AG08395 (cell line): Measurements from ENCODE around the gene ADCY4.
A peak's percentile ranks its signal among the peaks of the same experiment; 100 is the strongest.

ENCODE experiments used
- DNase-seq: peaks from one replicate; pipeline ENCODE4 v3.0.0; 2012; ENCODE audit warnings: mixed read lengths, low spot score

ADCY4 gene

GRCh38 chr14:24274101-24274543, 60.7 kb downstream of the ADCY4 start:
- no peak for DNase-seq

GRCh38 chr14:24273422-24273998, 61.4 kb downstream of the ADCY4 start:
- no peak for DNase-seq

- no peak for DNase-seq
Observed at GRCh38 chr14:24272467-24272866, 62.4 kb downstream of the ADCY4 start.

GRCh38 chr14:24271834-24272263, 63.0 kb downstream of the ADCY4 start:
- DNase-seq, result no peak

GRCh38 chr14:24271134-24271833, 63.6 kb downstream of the ADCY4 start, which contains the start of gene RABGGTA:
Gene RABGGTA, minus strand, starts transcription at chr14:24271597. Its CDS starts 482 bp downstream, at chr14:24271115.
- peak; percentile 96 for DNase-seq

- DNase-seq, result no peak
Observed at GRCh38 chr14:24270537-24271133, 64.2 kb downstream of the ADCY4 start.

- no peak for DNase-seq
Observed at GRCh38 chr14:24269910-24270536, 64.8 kb downstream of the ADCY4 start.

- no peak for DNase-seq
Observed at GRCh38 chr14:24269368-24269767, 65.5 kb downstream of the ADCY4 start.
